K562 (cell line): ENCODE data around the gene HMCN2. TPM values are rescaled to one million over a fixed set of nuclear protein-coding genes. Genes with fewer than 3 reads are reported as not detected.

Source experiments
- ATAC-seq: fragments of 200-7000 bp; cut with Tn5 transposase; 3 replicates; pipeline ENCODE4 v1.9.1; 2020; ENCODE audit warnings: moderate library complexity
- BruUV-seq: library from RNA; stranded (reverse); fragments of 400-500 nt; replicated peaks from 2 replicates; lab custom pipeline; 2021; lab: Mats Ljungman, UMichigan
- CTCF ChIA-PET: fragments of 300-600 bp; formaldehyde crosslinking; extraction: SDS; loops from one replicate; lab custom pipeline; 2021; ENCODE audit warnings: low intra/inter-chr PET ratio; lab: Yijun Ruan, JAX
- POLR2A ChIA-PET: fragments of 300-600, 350-650 bp; sonication (Branson Sonifier 250); formaldehyde crosslinking; extraction: SDS; loops from one replicate; lab custom pipeline; 2021; ENCODE audit warnings: antibody characterized with exemption, inconsistent platforms; lab: Yijun Ruan, JAX
- DNase-seq, 4 experiments: peaks; one replicate each; pipeline versions ENCODE4 v3.0.0 to v3.0.0-alpha.2; 2011 to 2018; ENCODE audit warnings: low spot score in 3 of 4, mixed read lengths in 3 of 4; ENCODE audit errors: extremely low read depth in 1 of 4
- FAIRE-seq: peaks from 2 replicates; lab custom pipeline; 2011; peaks lifted over from hg19 to GRCh38; lab: Jason Lieb, UNC
- H2AFZ ChIP-seq: 2 replicates; pipeline ENCODE4 v1.6.0; 2011; ENCODE audit warnings: low read depth, low read length, control low read depth, inconsistent platforms
- H3K27ac ChIP-seq: fragments of 200-600 bp; 3 replicates; pipeline ENCODE4 v1.8.0; 2011; ENCODE audit warnings: low read depth, mild to moderate bottlenecking, control low read depth, inconsistent platforms, low read length, moderate library complexity, mixed read lengths; ENCODE audit errors: extremely low read depth
- H3K27me3 ChIP-seq, 2 experiments: fragments of 300-600 bp in 1 of 2; 2 replicates in 1 of 2; 3 replicates in 1 of 2; pipeline versions ENCODE4 v1.6.0 to v1.8.0; 2011; ENCODE audit warnings: inconsistent platforms in 2 of 2, low read length in 2 of 2, mild to moderate bottlenecking in 1 of 2, mixed read lengths in 1 of 2, moderate library complexity in 1 of 2; ENCODE audit not compliant: control insufficient read depth in 2 of 2, insufficient read depth in 2 of 2
- H3K36me3 ChIP-seq: fragments of 300-600 bp; 3 replicates; pipeline ENCODE4 v1.8.0; 2011; ENCODE audit warnings: mild to moderate bottlenecking, low read length, inconsistent platforms; ENCODE audit not compliant: control insufficient read depth, insufficient read depth
- H3K4me1 ChIP-seq, 2 experiments: fragments of 200-600 bp in 1 of 2; replicated peaks in 1 of 2; 2 replicates in 1 of 2; 3 replicates in 1 of 2; pipeline versions ENCODE4 v1.5.1 to v1.8.0; 2011; ENCODE audit warnings: inconsistent platforms in 2 of 2, low read length in 2 of 2, mild to moderate bottlenecking in 1 of 2, mixed read lengths in 1 of 2, moderate library complexity in 1 of 2; ENCODE audit not compliant: control insufficient read depth in 2 of 2, insufficient read depth in 2 of 2
- H3K4me2 ChIP-seq: 2 replicates; pipeline ENCODE4 v1.6.1; 2011; ENCODE audit warnings: low read length, control low read depth, inconsistent platforms, mixed read lengths; ENCODE audit not compliant: insufficient read depth
- H3K4me3 ChIP-seq: fragments of 200-600 bp; sonication (generic), shearing (Covaris generic); 2 replicates; pipeline ENCODE4 v1.5.1; 2016; ENCODE audit warnings: control low read depth, inconsistent platforms
- H3K79me2 ChIP-seq: fragments of 200-600 bp; 3 replicates; pipeline ENCODE4 v1.8.0; 2011; ENCODE audit warnings: low read length, inconsistent platforms; ENCODE audit not compliant: control insufficient read depth, insufficient read depth
- H3K9ac ChIP-seq, 2 experiments: 2 replicates each; pipeline versions ENCODE4 v1.6.0 to v1.6.1; 2011; ENCODE audit warnings: low read depth in 2 of 2, low read length in 2 of 2, control low read depth in 1 of 2, inconsistent platforms in 1 of 2, mild to moderate bottlenecking in 1 of 2, mixed read lengths in 1 of 2; ENCODE audit not compliant: insufficient read depth in 1 of 2
- H3K9me1 ChIP-seq: one replicate; pipeline ENCODE4 v1.6.0; 2011; ENCODE audit warnings: inconsistent platforms, mild to moderate bottlenecking, low read length, moderate library complexity; ENCODE audit not compliant: control insufficient read depth, insufficient read depth
- H3K9me3 ChIP-seq: replicated peaks from 2 replicates; pipeline ENCODE4 v1.5.1; 2011; ENCODE audit warnings: low read depth, low read length, inconsistent platforms; ENCODE audit not compliant: control insufficient read depth, insufficient read depth
- H4K20me1 ChIP-seq: replicated peaks from 2 replicates; pipeline ENCODE4 v1.6.1; 2011; ENCODE audit warnings: low read length, inconsistent platforms, mixed read lengths; ENCODE audit not compliant: control insufficient read depth, insufficient read depth
- XRCC5 ChIP-seq: fragments of 200-400 bp; formaldehyde crosslinking; IDR thresholded peaks from 2 replicates; pipeline ENCODE4 v1.6.1; 2017; ENCODE audit warnings: low read depth, mild to moderate bottlenecking, low read length
- WGBS: fragments of 100-300 bp; shearing (Covaris generic); methylation state at CpG from one replicate; pipeline ENCODE4 v1.1.6; 2016; ENCODE audit warnings: low coverage, mixed read lengths; ENCODE audit not compliant: insufficient coverage; ENCODE audit errors: missing lambda C conversion rate; 5-methylcytosine and 5-hydroxymethylcytosine counted together
- in situ Hi-C: fragments of 300-500 bp; cut with MboI; formaldehyde crosslinking; loops from 4 replicates; pipeline ENCODE4 v1.15.0; 2018; ENCODE audit warnings: inconsistent platforms, mixed read lengths
- intact Hi-C: fragments of 100-400 bp; cut with micrococcal nuclease; formaldehyde crosslinking; loops from 2 replicates; pipeline ENCODE4 v1.14.2; 2022
- polyA plus RNA-seq, 8 experiments: library from polyadenylated mRNA; depleted of rRNA in 4 of 8; stranded (reverse) in 5 of 8; unstranded in 3 of 8; fragments of >200 nt; fragmentation: Nextera tagmentation in 2 of 8; fragmentation: Illumina TruSeq in 1 of 8; extraction: Ambion mirVana in 2 of 8; extraction: Trizol in 1 of 8; gene quantifications; 2 replicates each; pipeline versions ENCODE4 v1.2.1 to v1.2.3, GENCODE V29; 2011 to 2014; ENCODE audit warnings: inconsistent platforms in 1 of 8, missing spikeins in 1 of 8
- total RNA-seq, 7 experiments: library from RNA; depleted of rRNA in 6 of 7; stranded (reverse); fragments of >200 nt in 6 of 7; fragmentation: Illumina TruSeq in 2 of 7; extraction: Trizol in 2 of 7; gene quantifications; 2 replicates each; pipeline versions ENCODE4 v1.2.1 to v1.2.3, GENCODE V29; 2011 to 2021; ENCODE audit warnings: low replicate concordance in 1 of 7
- TF ChIP-seq, protein P1 (sequence below): IDR thresholded peaks from 2 replicates; pipeline ENCODE4 v1.6.1; 2011; ENCODE audit warnings: borderline replicate concordance, low read depth, mild to moderate bottlenecking, moderate library complexity, low read length; ENCODE audit not compliant: insufficient read depth, poor library complexity, severe bottlenecking
- TF ChIP-seq, protein P2 (sequence below): fragments of 250-450 bp; sonication (Bioruptor Pico); IDR thresholded peaks from 2 replicates; pipeline ENCODE4 v1.8.0; 2022; ENCODE audit warnings: moderate library complexity, mild to moderate bottlenecking, inconsistent platforms
- TF ChIP-seq, protein P3 (sequence below), 3 experiments: fragments of 200-800 bp in 1 of 3; sonication (Bioruptor generic) in 1 of 3; sonication (generic) in 1 of 3; formaldehyde crosslinking in 1 of 3; IDR thresholded peaks; 2 replicates each; pipeline versions ENCODE4 v1.6.1 to v1.8.0; 2016 to 2022; ENCODE audit warnings: mild to moderate bottlenecking in 2 of 3, missing compliant biosample characterization in 2 of 3, missing genetic modification characterization in 2 of 3, missing genetic modification reagents in 1 of 3

The HMCN2 gene
- total and polyA plus RNA-seq, 9 of the 15 experiments (the other 6 are each of a cell fraction or from before 2014, with no cell fraction given) = 0.01 TPM; not detected in 8

DNA sequence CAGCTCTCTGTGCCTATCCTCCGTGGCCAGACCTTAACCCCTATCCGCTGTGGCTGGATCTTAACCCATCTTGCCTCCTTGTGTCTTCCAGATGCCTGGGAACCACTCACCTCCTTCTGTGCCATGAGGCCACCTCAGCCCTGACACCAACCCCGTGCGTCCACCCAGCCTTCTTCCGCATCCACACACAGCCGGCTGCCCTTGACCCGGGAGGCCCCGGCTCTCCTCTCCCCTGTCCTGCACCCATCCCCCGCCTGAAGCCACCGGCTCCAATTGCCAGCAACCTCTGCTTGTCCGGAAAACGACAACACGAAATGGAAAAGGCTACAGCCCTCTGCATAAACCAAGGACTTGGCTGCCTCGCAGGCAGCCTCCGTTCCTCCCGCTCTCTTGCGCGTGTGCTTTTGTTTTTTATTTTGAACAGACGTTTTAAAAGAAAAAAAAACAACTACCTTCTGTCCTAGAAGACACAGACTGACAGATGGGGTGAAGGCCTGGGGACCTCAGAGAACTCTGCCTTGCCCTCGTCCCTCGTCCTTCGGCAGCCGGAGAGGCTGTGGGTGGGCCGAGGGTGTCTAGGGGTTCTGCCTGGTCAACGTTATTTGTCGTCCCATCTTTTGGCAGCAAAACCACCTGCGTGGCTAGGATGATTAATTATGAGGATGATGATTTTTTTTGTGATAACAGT is 32.5 kb upstream of the HMCN2 start:
- POLR2A ChIA-PET = no interaction called here
- no peak for FAIRE-seq

More for the DNA sequence above, 32.5 kb upstream of the HMCN2 start:
- ATAC-seq (no peak), DNase-seq (no peak)
- Histone ChIP-seq H3K9ac (no peak overlapping the region), H4K20me1 (0 out of 2 replicates have a peak, but pooled peaks cover 4% of the 10 kb centered on the region), H2AFZ (no peak overlapping the region), H3K27me3 (no peaks in the 10 kb centered on the region), H3K4me3 (no peak overlapping the region), H3K9me1 (no peaks in the 10 kb centered on the region), H3K9me3 (no peaks in the 10 kb centered on the region), H3K79me2 (no peaks in the 10 kb centered on the region), H3K4me1 (peaks cover 3 to 25% of the 10 kb centered on the region in 2 experiments; a peak in 3 of 5 replicates), H3K4me2 (no peak overlapping the region), H3K27ac (no peak overlapping the region), H3K36me3 (peaks cover 23% of the 10 kb centered on the region; the same call in 2 of the 3 replicates)
- no TSS peak for BruUV-seq
- TF ChIP-seq, protein P1, sequence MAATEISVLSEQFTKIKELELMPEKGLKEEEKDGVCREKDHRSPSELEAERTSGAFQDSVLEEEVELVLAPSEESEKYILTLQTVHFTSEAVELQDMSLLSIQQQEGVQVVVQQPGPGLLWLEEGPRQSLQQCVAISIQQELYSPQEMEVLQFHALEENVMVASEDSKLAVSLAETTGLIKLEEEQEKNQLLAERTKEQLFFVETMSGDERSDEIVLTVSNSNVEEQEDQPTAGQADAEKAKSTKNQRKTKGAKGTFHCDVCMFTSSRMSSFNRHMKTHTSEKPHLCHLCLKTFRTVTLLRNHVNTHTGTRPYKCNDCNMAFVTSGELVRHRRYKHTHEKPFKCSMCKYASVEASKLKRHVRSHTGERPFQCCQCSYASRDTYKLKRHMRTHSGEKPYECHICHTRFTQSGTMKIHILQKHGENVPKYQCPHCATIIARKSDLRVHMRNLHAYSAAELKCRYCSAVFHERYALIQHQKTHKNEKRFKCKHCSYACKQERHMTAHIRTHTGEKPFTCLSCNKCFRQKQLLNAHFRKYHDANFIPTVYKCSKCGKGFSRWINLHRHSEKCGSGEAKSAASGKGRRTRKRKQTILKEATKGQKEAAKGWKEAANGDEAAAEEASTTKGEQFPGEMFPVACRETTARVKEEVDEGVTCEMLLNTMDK = no peak
- TF ChIP-seq, protein P2, sequence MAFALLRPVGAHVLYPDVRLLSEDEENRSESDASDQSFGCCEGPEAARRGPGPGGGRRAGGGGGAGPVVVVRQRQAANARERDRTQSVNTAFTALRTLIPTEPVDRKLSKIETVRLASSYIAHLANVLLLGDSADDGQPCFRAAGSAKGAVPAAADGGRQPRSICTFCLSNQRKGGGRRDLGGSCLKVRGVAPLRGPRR (CRISPR knock-in tag) = no peak
- TF ChIP-seq, protein P3, sequence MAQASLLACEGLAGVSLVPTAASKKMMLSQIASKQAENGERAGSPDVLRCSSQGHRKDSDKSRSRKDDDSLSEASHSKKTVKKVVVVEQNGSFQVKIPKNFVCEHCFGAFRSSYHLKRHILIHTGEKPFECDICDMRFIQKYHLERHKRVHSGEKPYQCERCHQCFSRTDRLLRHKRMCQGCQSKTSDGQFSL (CRISPR knock-in tag; IDR thresholded peaks at IDR 0.05) = no peak
- TF ChIP-seq, protein P3 (tag; IDR thresholded peaks at IDR 0.05) = no peak
- TF ChIP-seq XRCC5 = no peak
- 74% methylated on average over 26 of the region's 27 CpGs for WGBS
- in situ Hi-C loops (no loop called here), intact Hi-C loops (no loop called here)
- CTCF ChIA-PET = no interaction called here
